ENCODE results near the gene EVI5.
"Not testable (repeated sequence)": the region's sequence is repeated elsewhere in the genome, so short reads cannot be mapped to it uniquely, and the experiment has no call there.

Gene EVI5

DNA sequence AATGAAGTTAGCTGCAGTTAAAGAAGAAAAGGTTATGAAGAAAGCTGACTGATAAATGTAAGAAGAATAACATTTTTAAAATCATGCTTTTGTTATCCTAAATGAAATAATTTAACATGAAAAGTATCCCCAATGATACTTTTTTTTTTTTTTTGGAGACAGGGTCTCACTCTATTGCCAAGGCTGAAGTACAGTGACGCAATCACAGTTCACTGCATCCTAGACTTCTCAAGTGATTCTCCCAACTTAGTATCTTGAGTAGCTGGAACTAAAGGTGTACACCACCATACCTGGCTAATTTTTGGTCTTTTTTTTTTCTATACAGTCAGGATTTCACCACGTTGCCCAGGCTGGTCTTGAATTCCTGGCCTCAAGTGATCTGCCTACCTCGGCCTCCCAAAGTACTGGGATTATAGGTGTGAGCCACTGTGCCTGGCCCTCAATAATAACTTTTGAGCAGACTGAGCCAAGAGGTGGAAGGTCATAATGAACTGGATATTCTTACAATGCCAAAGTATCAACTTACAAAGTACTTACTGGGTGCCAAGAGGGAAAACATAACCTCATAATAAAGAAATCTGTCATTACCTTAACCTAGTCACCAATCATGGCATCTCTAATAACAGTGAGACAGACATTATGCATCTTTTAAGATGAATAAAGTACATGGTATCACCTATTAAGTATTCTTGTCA lies 94.5 kb downstream of the EVI5 start:
- DNase-seq (ENCODE audit: low read depth), result no peak

DNA sequence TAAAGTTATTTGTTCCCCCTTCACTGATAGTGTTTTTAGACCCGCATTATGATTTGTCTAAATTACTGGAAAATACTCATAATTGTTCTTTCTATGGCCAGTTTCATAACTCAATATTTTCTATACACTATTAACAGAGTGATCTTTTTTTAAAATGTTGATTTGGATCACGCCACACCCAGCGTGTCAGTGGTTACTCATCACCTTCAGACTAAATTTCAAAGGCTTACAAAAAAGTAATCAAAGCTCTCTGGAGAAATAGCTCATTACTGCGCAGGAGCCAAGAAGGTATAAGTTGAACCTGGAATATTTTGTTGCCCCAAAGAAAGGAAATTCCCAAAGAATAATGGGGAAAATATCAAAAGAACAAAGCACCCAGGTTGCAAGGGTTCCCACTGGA lies 104.9 kb downstream of the EVI5 start:
- DNase-seq (ENCODE audit: low read depth), result no peak

DNA sequence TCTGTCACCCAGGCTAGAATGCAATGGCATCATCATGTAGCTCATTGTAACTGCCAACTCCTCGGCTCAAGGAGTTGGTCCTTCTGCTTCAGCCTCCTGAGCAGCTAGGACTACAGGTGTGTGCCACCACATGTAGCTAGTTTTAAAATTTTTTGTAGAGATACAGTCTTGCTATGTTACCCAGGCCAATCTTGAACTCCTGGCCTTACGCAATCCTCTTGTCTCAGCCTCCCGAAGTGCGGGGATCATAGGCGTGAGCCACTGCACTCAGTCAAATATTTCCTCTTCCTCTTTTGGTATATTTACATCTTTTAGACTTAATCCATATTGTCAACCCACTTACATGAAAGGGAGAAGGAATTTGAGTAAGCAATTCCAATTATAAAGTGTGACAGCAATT lies 121.1 kb downstream of the EVI5 start:
- DNase-seq (ENCODE audit: low read depth), result no peak

DNA sequence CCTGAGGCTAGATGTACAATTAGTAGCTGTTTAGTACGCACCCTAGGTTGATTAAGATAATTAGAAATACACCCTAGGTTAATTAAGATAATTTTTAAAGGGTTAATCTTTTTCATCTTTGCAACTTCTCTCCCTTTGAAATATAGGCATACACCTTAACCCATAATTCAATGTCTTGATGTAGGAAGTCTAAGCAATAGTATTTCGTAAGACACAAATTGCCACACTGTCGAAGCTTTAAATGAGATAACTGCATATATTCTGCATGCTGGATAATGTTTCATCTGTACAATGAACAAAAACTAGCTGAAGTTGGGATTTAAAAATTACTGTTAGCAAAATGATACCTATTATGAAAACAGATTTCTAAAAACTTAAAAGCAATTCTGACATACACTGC lies 122.9 kb downstream of the EVI5 start:
- no peak for DNase-seq (ENCODE audit: low read depth)

DNA sequence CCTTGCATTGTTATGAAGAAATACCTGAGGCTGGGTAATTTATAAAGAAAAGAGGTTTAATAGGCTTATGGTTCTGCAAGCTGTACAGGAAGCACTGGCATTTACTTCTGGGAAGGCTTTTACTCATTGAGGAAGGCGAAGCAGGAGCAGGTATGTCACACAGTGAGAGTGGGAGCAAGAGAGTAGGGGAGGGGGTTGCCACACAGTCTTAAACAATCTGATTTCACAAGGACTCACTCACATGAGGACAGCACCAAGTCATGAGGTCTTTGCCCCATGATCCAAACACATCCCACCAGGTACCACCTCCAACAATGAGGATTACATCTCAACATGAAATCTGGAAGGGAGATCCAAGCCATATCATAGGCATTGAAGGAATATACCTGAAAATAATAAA lies 127.2 kb downstream of the EVI5 start:
- DNase-seq (ENCODE audit: low read depth), result no peak

DNA sequence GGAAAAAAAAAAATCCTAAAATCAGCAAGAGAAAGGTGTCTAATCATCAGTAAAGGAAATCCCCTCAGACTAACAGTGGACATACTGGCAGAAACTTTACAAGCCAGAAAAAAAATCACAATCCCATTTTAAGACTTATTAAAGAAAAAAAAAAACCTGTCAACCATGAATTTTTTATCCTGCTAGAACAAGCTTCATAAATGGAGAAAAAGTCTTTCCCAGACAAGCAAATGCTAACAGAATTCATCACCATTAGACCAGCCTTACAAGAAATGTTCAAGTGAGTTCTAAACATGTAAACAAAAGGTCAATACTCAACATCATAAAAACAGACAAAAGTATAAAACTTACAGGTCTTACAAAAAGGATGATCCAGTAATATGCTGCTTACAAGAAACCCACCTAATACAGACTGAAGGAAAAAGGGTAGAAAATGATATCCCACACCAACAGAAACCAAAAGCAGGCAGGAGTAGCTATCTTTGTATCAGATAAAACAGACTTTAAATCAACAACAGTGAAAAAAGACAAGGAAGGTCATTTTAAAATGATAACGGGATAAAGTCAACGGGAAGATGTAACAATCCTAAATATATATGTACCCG lies 129.6 kb downstream of the EVI5 start:
- no peak for DNase-seq (ENCODE audit: low read depth)

DNA sequence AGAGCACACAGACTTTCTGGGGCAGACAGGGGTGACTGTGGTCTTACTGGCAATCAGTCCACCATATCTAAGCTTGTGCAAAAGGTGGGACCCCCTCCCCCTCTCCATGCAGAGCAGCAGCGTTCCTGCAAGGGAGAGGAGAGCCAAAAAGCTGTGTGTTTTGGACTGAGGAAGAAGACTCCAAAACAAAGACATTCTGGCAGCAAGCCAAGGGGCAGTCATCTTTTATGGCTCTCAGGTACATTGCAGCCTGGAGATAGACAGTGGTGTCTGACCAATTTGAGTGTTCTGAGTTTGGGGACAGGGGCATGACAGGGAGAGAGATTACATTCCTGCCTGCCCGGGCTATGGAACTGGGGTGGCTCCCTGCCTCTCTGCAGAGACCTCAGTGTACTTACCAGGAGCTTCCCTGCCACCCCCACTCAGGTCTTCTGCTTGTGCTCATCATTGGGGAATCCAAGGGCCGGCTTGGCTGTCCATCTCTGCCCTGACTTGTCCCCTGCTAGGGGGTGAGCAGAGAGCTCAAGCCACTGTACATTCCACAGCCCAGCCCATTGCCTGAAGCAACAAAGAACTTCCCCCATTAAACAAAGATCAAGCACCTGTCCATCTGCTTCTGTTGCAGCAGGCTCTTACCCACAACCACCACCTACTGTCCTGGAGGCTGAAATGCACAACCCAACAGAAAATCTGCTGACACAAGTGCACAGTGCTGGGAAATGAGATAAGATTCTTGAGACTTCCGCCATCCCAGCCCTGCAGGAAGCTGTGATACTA lies 131.1 kb downstream of the EVI5 start:
- DNase-seq (ENCODE audit: low read depth), result no peak

DNA sequence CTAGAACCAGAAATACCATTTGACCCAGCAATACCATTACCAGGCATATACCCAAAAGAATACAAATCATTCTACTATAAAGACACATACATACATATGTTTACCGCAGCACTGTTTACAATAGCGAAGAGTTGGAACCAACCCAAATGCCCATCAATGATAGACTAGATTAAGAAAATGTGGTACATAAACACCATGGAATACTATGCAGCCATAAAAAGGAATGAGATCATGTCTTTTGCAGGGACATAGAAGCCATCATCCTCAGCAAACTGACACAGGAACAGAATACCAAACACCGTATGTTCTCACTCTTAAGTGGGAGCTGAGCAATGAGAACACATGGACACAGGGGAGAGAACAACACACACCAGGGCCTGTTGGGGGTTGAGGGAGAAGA lies 144.2 kb downstream of the EVI5 start:
- not testable (repeated sequence) for DNase-seq (ENCODE audit: low read depth)

DNA sequence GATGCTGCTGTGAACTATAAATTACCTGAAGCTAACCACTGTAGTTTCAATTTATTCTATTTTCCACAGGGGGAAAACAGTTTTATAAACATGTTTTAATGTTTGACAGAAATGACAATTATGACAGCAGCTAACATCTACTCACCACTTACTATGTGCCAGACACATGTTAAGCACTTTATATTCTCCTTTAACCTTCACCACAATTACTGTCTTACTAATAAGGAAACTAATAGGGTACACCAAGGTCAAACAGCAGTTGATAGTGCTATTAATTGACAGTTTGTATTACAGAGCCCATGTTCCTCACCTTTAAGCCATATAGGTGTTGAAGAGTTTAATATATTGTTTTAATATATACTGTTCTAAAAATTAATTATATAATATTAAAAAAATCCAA lies 146.4 kb downstream of the EVI5 start:
- DNase-seq (ENCODE audit: low read depth), result no peak

DNA sequence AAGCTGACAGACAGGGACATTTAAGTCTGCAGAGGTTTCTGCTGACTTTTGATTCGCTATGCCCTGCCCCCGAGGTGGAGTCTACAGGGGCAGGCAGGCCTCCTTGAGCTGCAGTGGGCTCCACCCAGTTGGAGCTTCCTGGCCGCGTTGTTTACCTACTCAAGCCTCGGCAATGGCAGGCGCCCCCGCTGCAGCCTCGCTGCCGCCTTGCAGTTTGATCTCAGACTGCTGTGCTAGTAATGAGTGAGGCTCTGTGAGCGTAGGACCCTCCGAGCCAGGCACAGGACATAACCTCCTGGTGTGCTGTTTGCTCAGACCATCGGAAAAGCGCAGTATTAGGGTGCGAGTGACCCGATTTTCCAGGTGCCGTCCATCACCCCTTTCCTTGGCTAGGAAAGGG lies 149.7 kb downstream of the EVI5 start:
- DNase-seq (ENCODE audit: low read depth), result not testable (repeated sequence)

DNA sequence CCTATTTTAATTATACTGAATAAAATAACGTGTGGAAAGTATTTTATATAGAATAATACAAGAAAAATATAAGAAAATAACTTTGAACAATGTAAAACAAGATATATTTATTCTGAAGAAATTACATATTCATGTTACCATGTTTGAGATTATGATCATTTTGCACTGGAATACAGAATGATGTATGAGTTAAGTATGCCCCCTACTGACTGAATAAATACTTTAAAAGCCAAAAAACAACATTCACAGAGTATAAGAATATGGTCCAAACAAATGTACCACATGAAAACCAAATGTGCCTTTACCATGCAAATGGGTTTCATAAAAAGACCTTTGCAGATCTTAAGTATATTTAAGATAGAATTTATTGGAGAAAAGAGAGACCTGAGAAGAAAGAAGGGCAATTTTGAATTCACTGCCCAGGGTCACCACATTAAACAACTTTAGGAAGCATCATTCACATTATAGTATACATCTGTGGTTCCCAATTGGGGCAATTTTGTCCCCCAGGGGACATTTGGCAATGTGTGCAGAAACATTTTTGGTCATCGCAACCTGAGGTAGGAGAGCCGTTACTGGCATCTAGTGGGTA lies 161.6 kb downstream of the EVI5 start:
- no peak for DNase-seq (ENCODE audit: low read depth)

DNA sequence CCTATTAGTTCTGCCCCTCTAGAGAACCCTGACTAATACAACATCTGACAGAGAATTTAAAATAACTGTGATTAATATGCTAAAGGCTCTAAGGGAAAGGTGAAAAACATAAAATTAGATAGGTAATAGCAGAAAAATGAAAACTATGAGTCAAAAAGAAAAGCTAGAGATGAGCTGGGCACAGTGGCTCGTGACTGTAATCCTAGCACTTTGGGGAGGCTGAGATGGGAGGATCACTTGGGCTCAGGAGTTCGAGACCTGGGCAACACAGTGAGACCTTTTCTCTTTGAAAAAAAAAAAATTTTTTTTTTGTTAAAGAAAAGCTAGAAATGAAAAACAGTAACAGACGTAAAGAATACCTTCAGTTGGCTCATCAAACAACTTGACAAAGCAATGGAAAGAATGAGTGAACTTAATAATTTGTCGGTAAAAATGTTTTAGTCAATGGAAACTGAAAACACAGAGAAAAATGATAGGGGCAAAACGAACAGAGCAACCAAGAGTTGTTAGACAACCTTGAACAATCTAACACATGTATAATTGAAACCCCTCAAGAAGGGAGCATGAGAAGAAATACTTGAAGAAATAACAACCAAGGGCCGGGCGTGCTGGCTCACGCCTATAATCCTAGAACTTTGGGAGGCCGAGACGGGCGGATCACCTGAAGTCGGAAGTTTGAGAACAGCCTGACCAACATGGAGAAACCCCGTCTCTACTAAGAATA lies 165.3 kb downstream of the EVI5 start:
- DNase-seq (ENCODE audit: low read depth), result no peak

DNA sequence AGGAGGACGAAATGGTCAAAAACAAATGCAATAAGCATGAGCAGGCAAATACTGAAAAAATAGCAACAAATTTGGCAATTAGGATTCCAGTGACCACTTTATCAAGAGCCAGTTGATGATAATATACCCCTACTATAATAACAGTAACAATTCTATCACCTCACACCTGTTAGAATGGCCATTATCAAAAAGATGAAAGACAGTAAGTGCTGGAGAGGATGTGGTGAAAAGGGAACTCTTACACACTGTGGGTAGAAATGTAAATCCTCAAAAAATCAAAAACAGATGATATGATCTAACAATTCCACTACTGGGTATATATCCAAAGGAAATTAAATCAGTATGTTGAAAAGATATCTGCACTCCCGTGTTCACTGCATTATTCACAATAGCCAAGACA lies 183.9 kb downstream of the EVI5 start:
- no peak for DNase-seq (ENCODE audit: low read depth)

DNA sequence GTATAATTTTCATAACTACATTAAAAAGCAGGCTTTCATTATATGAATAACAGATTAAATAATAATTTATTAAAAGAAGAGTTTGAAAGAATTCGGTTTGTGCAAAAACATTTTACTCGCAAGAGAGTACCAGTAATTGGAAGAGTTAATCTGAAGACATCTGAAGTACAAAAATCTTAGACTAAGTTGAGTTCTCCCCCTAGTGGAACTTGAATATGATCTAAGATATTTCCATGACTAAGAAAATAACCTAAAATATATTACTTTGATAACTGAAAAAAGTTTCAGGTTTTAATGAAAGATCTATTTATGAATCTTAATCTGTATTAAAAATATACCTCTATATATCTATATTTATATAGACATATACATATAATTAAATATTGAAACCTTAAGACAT lies 185.7 kb downstream of the EVI5 start:
- no peak for DNase-seq (ENCODE audit: low read depth)

DNA sequence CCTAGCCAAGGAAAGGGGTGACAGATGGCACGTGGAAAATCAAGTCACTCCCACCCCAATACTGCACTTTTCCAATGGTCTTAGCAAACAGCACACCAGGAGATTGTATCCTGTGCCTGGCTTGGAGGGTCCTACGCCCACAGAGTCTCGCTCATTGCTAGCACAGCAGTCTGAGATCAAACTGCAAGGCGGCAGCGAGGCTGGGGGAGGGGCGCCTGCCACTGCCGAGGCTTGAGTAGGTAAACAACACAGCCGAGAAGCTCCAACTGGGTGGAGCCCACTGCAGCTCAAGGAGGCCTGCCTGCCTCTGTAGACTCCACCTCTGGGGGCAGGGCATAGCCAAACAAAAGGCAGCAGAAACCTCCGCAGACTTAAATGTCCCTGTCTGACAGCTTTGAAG lies 195.5 kb downstream of the EVI5 start:
- not testable (repeated sequence) for DNase-seq (ENCODE audit: low read depth)

DNA sequence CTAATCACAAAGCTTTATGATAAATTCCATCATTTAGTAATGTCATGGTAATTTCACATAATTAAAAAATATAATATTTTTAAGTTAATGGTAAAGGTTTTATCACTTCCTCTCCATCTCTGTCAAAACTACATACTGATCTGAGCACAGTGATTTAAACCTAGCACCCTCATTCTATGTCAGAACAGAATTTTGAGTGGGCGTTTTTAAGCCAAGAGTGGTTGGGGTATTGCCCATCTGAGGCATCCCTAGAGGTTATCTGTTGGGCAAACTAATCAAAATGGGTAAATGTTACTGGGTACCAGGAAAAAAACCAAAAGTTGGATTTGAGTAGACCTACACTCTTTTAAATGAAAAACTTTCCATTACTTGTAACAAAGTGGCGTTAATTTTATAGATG lies 197.5 kb downstream of the EVI5 start:
- DNase-seq (ENCODE audit: low read depth), result no peak

DNA sequence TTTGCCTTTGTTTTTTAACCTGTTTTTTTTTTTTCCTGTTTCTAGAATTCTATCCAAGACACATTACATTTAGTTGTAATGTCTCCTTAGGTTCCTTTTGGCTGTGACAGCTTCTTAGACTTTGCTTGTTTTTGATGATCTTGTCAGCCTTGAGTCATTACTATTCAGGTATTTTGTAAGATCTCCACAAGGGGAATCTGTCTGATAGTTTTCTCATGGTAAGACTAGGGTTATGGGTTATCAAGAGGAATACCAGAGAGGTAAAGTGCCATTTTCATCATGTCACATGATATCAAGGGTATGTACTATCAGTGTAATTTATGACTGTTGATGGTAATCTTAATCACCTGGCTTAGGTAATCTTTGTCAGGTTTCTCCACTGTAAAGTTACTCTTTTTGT lies 199.1 kb downstream of the EVI5 start:
- no peak for DNase-seq (ENCODE audit: low read depth)

DNA sequence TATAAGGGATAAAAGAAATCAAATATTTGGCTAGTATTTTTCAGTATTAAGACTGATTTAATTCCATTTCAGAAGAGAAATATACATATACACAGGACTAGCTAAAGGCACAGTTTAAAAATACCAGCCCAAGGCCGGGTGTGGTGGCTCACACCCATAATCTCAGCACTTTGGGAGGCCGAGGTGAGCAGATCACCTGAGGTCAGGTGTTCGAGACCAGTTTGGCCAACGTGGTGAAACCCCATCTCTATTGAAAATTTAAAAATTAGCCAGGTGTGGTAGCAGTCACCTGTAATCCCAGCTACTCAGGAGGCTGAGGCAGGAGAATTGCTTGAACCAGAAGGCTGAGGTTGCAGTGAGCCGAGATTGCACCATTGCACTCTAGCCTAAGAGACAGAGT lies 200.1 kb downstream of the EVI5 start:
- not testable (repeated sequence) for DNase-seq (ENCODE audit: low read depth)

DNA sequence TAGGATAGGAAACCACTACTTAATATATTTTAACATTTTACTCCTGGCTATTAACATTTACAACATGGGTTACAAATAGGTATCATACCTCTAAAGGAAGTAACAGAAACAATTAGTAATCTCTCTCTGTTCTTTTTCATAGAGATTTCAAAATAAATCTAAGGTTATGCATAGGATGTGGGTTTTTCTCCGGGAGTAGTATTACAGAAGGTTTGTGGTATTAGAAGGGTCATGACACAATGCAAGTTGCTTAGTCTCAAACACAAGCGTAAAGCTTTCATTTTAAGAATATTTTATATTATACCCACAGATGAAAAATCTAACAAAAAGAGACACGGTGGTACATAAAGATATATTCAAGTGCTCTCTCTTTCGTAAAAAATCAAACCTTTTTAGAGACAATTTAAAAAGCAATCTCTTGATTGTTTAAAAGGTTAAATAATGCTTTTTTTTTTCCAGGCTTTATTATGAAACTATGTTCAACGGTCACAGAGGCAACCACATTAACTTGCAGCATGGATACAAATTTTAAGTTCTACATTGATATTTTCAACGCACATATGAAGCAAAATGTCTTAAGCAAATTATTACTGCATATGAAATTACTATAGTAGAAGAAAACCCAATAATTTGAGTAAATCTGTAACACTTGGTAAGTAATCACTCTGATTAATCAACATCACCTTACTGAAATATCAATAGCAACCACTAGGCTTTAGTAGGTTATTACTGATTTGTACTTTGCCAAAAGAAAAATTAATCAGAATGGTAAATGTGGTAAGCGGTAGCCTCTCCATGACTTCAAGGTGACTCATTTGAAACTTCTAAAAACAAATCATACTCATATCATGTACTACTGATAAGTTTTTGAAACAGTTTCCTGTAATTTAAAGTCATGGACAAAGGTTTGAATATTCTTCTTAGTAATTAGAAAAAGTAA lies 200.8 kb downstream of the EVI5 start:
- no peak for DNase-seq (ENCODE audit: low read depth)

DNA sequence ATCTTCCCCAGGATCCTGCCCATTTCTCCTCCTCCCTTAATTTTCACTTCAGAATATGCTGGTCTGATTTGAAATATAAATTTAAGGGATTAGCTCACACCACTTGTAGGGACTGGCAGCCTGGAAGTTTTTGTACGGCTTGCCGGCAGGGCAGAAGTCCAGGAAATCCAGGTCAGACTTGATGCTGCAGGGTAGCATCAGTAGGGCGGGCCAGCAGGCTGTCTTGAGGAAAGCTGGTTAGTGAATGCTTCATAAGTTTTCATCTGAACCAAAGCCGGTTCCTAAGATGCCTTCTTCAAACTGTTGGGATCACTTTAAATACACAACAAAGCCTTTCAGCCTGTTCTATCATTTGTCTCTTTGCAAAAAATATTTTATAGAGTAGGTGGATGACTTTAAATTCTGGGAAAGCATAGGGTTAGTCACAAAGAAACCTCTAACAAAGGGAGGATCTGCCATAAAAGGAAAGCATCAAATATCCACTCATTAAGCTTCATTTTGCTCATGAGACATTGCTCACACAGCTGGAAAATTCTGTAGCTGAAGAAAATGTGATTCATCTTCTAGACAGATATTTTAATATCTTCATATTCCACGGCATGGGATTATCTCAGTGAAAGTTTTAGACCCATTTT lies 207.5 kb downstream of the EVI5 start:
- no peak for DNase-seq (ENCODE audit: low read depth)

DNA sequence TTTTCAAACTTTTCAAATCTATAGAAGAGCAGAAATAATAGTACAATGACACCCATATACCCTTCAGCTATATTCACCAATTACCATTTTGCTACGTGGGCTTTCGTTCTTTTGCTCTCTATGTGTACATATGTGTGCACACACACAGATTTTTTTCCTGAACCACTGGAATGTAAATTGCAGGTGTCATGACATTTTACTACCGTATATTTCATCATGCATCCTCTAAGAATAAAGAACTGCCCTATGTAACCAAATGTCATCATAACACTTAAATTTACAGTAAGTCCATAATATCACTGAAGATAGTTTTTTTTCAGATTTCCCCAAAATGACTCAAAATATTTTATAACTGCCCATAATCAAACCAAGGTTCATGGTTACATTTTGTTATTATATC lies 209.8 kb downstream of the EVI5 start:
- DNase-seq (ENCODE audit: low read depth), result no peak

Measured in stimulated activated CD8-positive, alpha-beta memory T cell treated with anti-CD3 and anti-CD28 coated beads, Interleukin-4, amount 100 ng/mL, for 24 hours (primary cell).